Testis (tissue), 2 donors: Measurements from ENCODE around the gene GPRC5C.

ENCODE experiments used
- CTCF ChIP-seq, 3 experiments: fragments of 450-650 bp in 2 of 3; fragments of 200-600 bp in 1 of 3; sonication (generic) in 1 of 3; IDR thresholded peaks; one replicate each; pipeline ENCODE4 v1.5.1; 2016 to 2019; ENCODE audit warnings: antibody characterized with exemption in 3 of 3, mild to moderate bottlenecking in 2 of 3, moderate library complexity in 1 of 3
- POLR2A ChIP-seq: fragments of 450-650 bp; IDR thresholded peaks from one replicate; pipeline ENCODE4 v1.6.1; 2017; ENCODE audit warnings: antibody characterized with exemption, mild to moderate bottlenecking, moderate library complexity

GRCh38 chr17:74404789-74405188, 27.1 kb upstream of the GPRC5C start:
- TF ChIP-seq CTCF (IDR thresholded peaks at IDR 0.05), result no peak
- no peak for TF ChIP-seq POLR2A
